ENCODE data around the gene ATP6V1B1.
"Not testable (repeated sequence)": the region's sequence is repeated elsewhere in the genome, so short reads cannot be mapped to it uniquely, and the experiment has no call there.

ATP6V1B1 gene

DNA sequence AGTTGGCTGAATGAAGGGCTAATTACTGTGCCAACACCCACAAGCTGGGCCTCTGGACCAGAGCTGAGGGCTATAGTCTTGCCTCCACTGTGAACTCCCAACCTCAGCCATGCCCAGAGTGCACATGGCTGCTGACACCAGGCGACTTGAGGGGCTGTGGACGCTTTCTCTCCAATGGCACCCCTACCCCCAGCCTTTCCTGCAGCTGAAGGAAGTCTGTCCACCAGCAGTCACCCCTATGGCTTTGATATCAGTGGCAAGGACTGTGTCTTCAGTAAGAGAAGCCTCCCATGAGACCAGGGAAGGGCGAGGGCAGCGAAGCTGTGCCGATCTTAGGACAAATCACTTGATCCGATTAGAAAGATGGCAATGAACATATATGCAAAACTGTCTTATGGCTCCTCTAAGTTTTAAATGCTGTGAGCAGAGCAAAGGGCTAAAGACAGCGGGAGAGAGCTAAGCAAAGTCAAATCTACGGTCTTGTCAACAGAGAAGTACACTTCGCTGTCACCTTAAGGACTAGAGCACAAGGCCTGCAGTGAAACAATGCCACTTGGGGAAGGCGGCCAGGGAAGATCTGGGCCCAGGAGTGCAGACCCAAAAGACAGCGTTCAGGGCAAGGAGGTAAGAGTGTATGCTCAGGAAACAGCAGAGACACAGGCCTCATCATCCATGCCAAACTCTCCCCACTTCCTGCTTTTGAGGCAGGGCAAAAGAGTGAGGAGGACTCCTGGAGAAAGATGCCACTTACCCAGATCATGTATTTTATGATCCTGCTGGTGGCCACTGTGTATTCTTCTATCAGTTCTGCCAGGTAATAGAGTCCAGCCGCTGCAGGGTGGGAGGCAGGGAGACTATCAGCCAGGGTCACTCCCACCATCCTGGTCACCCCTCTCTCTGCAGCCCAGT is 57.5 kb downstream of the ATP6V1B1 start:
- FAIRE-seq: no peak

DNA sequence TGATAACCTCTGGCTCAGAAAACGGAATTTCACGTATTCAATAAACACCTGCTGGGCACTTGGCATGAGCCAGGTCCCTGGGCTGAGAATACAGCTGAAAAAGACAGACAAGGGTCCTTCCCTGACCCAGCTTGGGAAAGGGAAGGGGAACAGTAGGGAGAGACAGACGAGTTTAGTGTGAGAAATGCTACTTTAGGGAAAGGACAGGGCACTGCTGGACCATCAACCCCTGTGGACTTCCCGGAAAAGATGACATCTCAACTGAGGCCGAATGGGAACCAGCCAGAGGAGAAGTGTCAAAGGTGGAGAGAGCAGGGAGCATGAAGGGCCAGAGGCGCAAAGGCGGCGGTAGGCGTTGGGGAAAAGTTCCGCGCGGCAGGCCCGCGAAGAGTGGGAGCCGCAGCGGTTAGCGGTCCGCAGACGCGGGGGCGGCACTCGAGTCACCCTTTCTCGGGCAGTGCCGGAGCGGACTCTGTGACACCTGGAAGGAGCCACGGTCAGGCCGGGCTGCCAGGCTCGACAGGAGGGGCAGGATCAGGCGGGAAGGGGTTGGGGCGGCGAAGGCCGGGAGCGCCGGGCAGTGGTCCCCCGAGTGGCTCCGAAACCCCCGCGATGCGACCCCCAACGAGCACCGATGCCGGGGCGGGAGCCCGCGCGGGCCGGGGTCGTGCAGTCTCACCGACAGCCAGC is 58.5 kb downstream of the ATP6V1B1 start:
- FAIRE-seq: no peak

DNA sequence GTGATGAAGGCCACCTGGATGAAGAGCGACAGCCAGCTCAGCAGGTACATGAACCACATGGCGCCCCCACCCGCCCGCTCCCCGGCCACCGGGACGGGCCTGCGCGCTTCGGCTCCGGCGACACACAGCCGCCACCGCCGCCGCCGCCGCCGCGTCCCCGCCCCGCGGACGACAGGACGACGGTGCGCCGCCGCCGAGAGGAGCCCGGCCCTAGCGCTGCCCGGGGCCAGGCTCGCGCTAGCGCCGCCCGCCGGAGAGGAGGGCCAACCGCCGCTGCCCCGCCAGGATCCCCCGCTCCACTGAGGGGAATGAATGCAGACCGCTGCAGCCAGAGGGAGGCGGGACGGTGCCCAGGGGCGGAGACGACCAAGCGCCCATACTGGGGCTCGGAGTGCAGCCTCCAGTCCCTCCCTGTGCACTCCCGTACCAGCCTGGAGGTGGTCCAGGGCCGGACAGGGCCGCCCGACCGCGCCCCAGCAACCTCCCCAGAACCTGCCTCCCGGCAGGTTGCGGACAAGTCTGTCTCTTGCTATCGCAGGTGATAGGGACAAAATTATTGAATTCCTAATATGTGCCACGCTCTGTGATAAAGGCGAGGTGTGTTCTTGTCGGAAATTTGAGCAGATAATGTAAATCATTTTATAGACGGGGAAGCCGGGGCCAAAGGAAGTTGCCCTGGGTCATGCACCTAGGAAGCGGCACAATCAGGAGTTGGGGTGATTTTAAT is 59.2 kb downstream of the ATP6V1B1 start, which contains the start of gene TEX261:
Gene TEX261 (minus strand): TSS at position 175 of the 727 bp plus-strand sequence. CDS start 116 bp downstream, at position 59.
- no peak for FAIRE-seq

DNA sequence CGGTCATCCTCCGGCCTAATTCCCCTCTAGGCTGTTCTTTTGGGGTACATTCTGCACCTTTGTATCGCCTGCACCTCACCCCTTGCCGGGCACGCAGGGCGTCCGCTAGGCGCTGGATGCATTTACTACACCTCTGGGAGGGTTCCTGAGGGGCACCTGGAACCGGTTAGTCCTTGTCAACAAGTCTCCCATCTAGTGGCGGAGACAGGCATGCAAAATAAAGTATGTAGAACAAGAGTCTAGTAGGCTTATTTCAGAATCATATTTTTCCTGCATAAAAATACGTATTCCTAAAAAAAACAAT is 59.7 kb downstream of the ATP6V1B1 start:
- peak; percentile 79 for FAIRE-seq

DNA sequence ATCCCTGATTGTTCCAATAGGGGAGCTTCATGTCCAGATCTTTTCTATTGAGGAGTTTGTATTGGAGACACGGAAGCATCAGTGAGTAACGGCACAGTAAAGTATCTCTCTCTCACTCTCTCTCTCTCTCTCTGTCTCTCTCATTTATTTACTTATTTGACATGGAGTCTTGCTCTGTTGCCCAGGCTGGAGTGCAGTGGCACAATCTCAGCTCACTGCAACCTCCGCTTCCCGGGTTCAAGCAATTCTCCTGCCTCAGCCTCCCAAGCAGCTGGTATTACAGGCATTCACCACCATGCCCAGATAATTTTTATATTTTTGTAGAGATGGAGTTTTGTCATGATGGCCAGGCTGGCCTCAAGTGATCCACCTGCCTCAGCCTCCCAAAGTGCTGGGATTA is 63.2 kb downstream of the ATP6V1B1 start:
- not testable (repeated sequence) for FAIRE-seq

DNA sequence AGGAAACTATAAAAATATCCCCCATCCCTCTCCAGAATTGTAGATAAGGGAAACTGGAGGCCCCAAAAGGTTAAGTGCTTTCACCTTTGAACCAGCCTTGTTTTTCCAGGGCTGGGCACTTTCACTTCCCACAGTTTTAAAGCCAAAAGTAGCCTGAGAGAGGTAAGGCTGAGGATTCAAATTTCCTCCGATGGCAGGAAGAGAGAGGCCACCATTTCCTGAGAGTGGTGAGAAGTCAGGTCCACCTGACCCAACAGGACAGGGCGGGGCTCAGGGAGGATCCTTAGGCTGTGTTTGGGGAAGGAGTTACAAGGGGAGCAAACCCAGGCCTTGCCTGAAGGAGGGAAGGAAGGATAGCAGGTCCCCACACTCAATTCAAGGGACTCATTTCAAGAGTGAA is 63.7 kb downstream of the ATP6V1B1 start:
- no peak for FAIRE-seq

DNA sequence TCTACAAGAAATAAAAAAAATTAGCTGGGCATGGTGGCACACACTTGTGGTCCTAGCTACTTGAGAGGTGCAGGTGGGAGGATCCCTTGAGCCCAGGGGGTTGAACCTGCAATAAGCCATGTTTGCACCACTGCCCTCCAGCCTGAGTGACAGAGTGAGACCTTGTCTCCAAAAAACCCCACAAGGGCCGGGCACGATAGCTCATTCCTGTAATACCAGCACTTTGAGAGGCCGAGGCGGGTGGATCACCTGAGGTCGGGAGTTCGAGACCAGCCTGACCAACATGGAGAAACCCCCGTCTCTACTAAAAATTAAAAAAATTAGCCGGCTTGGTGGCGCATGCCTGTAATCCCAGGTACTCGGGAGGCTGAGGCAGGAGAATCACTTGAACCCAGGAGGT is 64.2 kb downstream of the ATP6V1B1 start:
- FAIRE-seq: not testable (repeated sequence)

DNA sequence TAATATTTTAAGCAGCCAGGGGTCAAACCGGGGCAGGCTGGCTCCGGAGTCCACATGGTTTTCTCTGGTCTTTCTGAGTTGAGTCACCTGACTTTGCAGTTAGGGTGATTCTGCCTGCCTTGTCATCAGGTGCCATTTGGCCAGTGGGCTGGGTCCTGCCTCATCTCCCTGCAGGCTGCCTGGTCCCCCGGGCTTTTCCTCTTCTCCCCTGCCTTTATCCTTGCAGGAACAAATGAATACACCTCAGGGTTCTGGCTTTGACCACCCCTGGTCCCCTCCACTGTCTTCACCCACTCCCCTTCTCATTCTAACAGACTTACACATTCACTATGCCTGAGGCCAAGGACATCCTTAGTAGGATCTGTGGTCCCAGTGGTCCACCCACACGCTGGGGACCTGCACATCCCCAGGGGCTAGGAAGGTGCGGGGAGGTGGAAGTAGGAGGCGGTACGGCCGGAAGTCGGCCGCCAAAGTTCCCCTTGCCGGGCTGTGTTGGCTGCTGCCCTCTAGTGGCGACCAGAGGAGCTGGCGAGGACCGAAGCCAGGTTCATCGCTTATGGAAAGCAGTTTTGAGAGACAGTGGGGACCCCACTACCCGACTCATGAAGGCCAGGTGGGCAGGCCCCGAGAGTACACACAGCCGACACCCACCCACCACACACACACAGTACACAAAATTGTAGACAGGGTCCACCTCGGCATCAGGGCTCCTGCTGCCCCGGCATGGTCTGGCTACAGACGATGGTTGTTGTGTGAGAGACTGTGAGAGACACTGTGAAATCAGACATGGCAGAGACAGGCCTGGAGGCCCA is 65.3 kb downstream of the ATP6V1B1 start:
- FAIRE-seq: no peak

DNA sequence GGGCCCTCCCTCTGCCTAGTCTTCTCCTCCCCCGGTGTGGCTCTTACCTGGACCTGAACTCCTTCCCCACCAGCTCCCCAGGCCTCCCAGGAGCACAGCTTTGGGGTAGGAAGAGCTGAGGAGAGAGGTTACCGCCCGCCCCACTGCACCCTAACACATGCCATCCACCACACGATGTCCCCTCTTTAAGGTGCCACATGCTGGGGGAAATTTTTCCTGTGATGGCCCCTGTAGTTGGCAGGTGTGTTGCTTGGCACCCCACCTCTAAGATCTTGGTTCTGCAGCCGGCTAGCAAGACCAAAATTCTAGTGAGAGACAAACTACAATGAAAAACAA is 65.9 kb downstream of the ATP6V1B1 start:
- no peak for FAIRE-seq

DNA sequence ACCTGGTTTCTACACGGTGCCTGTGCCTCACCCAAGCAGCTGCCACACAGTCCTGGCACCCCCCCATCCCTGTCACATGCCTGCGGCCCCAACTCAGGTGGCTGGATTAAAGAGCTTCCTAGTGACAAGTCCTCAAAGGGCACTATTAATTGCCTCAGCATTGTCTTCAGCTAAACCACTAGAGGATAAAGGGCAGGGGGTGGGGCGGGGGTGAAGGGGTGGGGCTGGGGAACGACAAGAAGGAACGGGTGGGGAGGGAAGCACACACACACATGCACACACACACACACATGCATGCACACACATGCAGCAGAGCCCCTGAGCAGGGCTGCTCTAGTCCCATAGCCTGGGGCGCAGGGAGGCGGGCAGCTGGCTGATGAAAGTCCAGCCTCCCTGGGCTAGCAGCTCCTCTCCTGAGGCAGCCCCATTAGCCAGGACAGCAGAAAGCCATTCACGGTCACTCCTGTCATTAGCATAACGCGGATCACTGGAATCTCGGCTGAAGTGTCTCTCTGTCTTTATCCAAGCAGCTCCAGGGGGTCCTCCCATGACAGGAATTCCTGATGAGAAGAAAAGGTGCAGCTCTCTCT is 66.4 kb downstream of the ATP6V1B1 start:
- FAIRE-seq: no peak

DNA sequence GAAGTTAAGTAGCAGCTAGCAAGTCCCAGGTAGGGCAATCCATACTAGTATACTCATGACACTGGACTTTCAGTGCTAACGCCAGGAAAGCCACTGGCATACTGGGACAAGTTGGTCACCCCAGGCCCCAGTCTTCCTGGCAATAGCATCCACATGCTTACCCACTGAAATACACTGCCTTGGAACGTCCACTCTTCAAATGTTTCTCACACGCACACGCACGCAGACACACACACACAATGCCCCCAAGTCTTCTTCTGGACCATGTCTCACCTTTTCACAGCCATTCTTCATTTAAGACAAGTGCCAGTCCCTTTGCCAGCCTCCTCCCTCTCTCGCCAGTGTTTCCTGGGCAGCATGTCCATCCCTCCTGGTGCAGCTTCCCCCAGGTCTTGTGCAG is 67.7 kb downstream of the ATP6V1B1 start:
- FAIRE-seq: no peak

DNA sequence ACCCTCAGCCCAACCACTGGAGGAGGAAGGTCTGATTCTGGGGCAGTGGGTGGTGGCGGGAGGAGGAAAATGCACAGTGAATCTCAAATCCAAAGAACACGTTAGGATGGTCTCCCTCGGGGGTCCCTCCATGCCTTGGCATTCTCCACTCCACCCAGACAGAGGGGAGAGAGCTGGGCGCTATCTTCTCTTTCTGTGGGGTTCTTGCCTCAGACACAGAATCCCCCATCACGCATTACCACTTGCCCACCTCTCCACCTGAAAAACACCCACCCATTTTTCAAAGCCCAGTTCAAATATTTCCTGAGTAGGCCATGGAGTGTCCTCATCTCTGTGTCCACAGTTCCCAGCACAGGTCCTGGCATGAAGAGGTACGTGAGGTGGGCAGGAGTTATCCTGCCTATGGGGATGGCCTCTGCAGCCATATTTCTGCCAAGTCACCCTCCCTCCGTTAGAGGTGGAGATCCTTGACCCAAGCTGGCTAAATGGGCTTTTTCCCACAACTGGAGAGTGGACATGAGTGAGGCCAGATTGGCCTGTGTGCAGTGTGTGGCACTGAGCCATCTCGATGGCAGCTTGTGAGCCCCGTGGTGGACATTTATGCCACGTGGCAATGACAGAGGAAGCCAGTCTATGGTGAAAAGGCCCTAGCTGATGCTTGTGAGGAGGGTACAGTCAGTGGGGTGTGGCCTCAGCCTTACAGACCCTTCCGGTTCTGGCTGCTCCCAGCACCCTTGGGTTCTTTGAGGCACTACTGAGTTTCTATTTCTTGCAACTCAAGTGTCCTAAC is 68.5 kb downstream of the ATP6V1B1 start:
- no peak for FAIRE-seq

DNA sequence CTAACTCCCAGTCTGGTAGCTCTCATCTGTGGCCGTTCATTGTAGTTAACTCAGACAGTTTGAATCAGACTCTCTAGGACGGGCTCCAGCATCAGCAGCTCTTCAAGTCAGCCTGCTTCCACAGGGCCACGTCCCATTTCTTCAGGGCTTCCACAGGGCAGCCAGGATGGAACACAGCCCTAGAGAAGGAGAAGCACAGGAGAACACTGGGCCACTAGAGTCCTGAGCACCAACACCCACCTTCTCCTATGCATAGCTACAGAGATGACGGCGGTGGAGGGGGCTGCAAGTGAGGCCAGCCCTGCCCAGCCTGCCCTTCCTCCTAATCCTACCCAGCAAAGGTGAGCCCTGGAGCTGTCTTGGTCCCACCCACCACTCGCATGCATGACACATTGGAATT is 69.2 kb downstream of the ATP6V1B1 start:
- FAIRE-seq: no peak

DNA sequence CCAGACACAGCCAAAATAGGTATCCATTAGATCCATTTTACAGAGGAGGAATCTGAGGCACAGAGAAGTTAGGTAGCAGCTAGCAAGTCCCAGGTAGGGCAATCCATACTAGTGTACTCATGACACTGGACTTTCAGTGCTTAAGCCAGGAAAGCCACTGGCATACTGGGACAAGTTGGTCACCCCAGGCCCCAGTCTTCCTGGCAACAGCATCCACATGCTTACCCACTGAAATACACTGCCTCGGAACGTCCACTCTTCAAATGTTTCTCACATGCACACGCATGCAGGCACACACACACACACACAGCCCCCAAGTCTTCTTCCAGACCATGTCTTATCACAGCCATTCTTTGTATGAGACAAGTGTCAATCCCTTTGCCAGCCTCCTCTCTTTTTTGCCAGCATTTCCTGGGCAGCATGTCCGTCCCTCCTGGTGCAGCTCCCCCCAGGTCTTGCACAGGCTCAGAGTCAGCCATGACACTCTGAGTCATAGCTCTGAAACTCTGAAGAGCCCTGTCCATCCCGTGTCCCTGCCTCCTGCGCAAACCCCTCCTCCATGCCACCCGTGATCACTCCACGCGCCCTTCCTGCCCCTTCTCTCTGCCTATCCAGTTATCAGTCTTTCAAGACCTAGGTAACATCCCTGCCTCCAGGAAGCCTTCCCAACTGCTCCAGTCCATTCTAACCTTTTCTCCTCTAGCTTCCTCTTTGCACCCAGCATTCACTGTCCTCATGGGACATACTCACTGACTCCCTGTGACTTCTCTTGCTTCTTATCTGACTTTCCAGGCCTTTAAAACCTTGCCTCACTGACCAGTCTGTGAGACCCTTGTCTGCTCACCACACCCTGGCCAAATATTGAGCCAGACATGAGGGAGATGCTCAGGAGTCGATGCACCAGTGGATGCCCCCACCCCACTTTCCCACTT is 69.8 kb downstream of the ATP6V1B1 start:
- FAIRE-seq: no peak

DNA sequence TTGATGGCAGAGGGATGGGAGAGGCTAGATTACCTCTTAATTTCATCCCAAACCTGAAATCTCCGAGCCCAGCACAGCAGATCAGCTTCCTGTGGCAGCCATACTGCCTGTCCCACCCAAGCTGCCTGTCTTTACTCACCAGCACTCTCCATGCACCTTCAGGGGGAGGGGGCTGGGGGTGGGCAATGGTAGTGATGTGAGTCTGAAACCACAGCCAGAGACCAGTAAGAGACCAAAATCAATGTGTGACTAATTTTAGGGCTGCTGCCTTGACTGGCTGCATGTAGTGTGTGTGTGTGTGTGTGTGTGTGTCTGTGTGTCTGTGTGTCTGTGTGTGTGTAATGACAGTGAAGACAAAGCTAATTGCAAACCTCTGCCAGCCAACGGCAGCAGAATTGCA is 70.6 kb downstream of the ATP6V1B1 start:
- no peak for FAIRE-seq

DNA sequence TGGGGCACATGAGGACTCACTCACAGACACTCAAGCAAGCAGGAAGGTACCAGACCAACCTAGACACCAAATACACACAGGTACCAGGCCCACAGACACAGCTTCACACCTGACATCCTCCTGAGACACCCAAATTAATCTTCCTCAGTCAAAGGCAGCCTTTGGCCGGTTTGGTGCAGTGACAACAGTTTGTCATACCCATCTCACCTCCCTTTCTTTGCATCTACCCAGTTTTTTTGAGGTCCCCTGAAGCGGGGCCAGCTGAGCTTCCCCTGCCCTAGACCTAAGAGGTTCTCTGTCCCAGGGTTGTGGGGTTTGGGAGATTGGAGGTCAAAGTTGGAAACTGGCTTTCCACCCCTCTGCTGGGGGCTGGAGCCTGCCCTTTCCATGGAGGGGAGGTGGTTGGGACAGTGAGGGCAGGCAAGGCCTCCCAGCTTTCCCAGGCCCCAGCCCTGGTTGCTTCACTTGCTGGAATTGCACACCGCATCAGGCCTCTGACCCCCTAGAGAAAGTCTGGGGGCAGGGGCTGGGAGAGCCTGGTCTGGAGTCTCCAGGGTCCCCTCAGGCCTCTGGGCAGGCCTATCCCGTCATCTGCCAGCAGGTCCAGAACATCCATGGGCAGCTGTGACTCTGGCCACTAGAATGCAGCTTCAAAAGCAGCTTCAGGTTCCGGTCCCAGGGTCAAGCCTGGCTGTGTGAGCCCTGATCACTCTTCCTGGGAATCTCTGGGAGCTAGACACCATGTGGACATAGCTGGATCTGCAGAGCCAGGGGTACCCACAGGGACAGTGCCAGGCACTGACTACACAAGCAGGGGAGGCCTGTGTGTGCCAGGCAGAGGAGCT is 71.5 kb downstream of the ATP6V1B1 start:
- no peak for FAIRE-seq

DNA sequence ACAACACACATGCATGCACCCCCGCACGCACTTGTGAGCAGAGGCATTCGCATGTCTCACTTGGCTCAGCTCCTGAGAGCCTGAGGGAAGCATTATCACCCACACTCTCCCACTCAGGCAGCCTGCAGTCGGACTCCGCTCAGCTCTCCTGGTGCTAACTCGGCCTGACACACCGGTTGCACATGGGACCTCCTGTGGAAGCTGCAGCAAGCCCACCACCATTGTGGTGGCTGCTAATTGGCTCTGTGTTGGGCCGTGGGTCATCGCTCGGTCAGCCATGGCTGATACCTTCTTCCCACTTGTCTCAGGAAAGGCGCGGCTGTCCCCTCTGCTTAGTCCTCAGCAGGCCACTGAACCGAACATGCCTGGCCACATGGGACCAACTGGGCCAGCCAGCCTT is 72.6 kb downstream of the ATP6V1B1 start:
- no peak for FAIRE-seq

DNA sequence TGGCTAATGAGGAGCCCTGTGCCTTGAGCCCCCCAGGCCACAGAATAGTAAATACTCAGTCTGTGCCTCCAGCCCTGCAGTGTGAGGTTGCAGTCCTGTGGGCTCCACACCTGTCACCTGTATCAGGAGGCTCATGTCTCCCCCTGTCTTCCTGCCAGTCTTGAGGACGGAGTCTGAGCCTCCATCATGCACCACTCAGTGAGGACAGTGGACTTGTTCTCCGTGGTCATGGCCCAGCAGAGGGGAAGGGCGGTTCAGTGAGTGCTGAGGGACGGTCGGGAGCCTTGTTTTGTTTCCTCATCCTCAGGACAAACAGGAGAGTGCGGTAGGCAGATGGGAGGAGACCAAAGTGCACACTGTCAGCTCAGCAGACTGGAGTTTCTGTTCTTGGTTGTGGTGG is 76.1 kb downstream of the ATP6V1B1 start:
- not testable (repeated sequence) for FAIRE-seq
